ENCODE measurements around the gene SPATA12. TPM values are rescaled to one million over a fixed set of nuclear protein-coding genes. Genes with fewer than 3 reads are reported as not detected.

Gene SPATA12
- total RNA-seq, 1 donor from 2014 or later = 0.15 TPM

- Mint-ChIP-seq H3K27me3 (ENCODE audit: unreplicated experiment) (peaks cover 2% of the 10 kb centered on the region), H3K9me3 (ENCODE audit: unreplicated experiment) (no peaks in the 10 kb centered on the region), H3K36me3 (ENCODE audit: low read depth, unreplicated experiment) (peaks cover 3% of the 10 kb centered on the region), H3K4me3 (ENCODE audit: unreplicated experiment) (no peak overlapping the region), H3K27ac (ENCODE audit: unreplicated experiment) (no peak overlapping the region), H3K4me1 (ENCODE audit: unreplicated experiment) (peaks cover 9% of the 10 kb centered on the region)
- no peak for DNase-seq (ENCODE audit: low spot score)
- no peak for TF ChIP-seq CTCF (IDR thresholded peaks at IDR 0.05; ENCODE audit: unreplicated experiment)
These were observed 44.6 kb upstream of the SPATA12 start for GRCh38 chr3:57015912-57016311.

- Mint-ChIP-seq H3K27ac (ENCODE audit: unreplicated experiment) (no peak overlapping the region), H3K9me3 (ENCODE audit: unreplicated experiment) (no peaks in the 10 kb centered on the region), H3K36me3 (ENCODE audit: low read depth, unreplicated experiment) (peaks cover 3% of the 10 kb centered on the region), H3K4me1 (ENCODE audit: unreplicated experiment) (peaks cover 9% of the 10 kb centered on the region), H3K4me3 (ENCODE audit: unreplicated experiment) (no peak overlapping the region), H3K27me3 (ENCODE audit: unreplicated experiment) (peaks cover 2% of the 10 kb centered on the region)
- TF ChIP-seq CTCF (IDR thresholded peaks at IDR 0.05; ENCODE audit: unreplicated experiment) = no peak
- DNase-seq (ENCODE audit: low spot score) = no peak
These were observed 43.0 kb upstream of the SPATA12 start for GRCh38 chr3:57017459-57017845.

GRCh38 chr3:57018246-57018645, 42.2 kb upstream of the SPATA12 start:
- H3K4me1 Mint-ChIP-seq (ENCODE audit: unreplicated experiment) = peaks cover 9% of the 10 kb centered on the region
- H3K36me3 Mint-ChIP-seq (ENCODE audit: low read depth, unreplicated experiment) = peaks cover 3% of the 10 kb centered on the region
- no peak overlapping the region for H3K27ac Mint-ChIP-seq (ENCODE audit: unreplicated experiment)
- no peak for TF ChIP-seq CTCF (IDR thresholded peaks at IDR 0.05; ENCODE audit: unreplicated experiment)
- no peak overlapping the region for H3K4me3 Mint-ChIP-seq (ENCODE audit: unreplicated experiment)
- peaks cover 2% of the 10 kb centered on the region for H3K27me3 Mint-ChIP-seq (ENCODE audit: unreplicated experiment)
- no peak for DNase-seq (ENCODE audit: low spot score)
- no peaks in the 10 kb centered on the region for H3K9me3 Mint-ChIP-seq (ENCODE audit: unreplicated experiment)

- DNase-seq (ENCODE audit: low spot score) = no peak
These were observed 41.4 kb upstream of the SPATA12 start for GRCh38 chr3:57019057-57019456.

GRCh38 chr3:57025237-57025636, 35.2 kb upstream of the SPATA12 start:
- Mint-ChIP-seq H3K4me1 (ENCODE audit: unreplicated experiment) (no peaks in the 10 kb centered on the region), H3K9me3 (ENCODE audit: unreplicated experiment) (no peaks in the 10 kb centered on the region), H3K36me3 (ENCODE audit: low read depth, unreplicated experiment) (no peaks in the 10 kb centered on the region), H3K27me3 (ENCODE audit: unreplicated experiment) (no peaks in the 10 kb centered on the region), H3K27ac (ENCODE audit: unreplicated experiment) (no peak overlapping the region), H3K4me3 (ENCODE audit: unreplicated experiment) (no peak overlapping the region)
- DNase-seq (ENCODE audit: low spot score) = no peak
- TF ChIP-seq CTCF (IDR thresholded peaks at IDR 0.05; ENCODE audit: unreplicated experiment) = no peak

More at GRCh38 chr3:57019057-57019456, 41.4 kb upstream of the SPATA12 start:
- no peak overlapping the region for H3K4me3 Mint-ChIP-seq (ENCODE audit: unreplicated experiment)
- no peak overlapping the region for H3K27ac Mint-ChIP-seq (ENCODE audit: unreplicated experiment)
- no peak for TF ChIP-seq CTCF (IDR thresholded peaks at IDR 0.05; ENCODE audit: unreplicated experiment)
- peaks cover 9% of the 10 kb centered on the region for H3K4me1 Mint-ChIP-seq (ENCODE audit: unreplicated experiment)
- H3K27me3 Mint-ChIP-seq (ENCODE audit: unreplicated experiment) = peaks cover 2% of the 10 kb centered on the region
- no peaks in the 10 kb centered on the region for H3K36me3 Mint-ChIP-seq (ENCODE audit: low read depth, unreplicated experiment)
- no peaks in the 10 kb centered on the region for H3K9me3 Mint-ChIP-seq (ENCODE audit: unreplicated experiment)
